NCI-H2107 treated with DMSO at 0.1 percent for 48 hours (cell line): Measurements from ENCODE around the gene MED13L.

Source experiments
- DNase-seq: peaks from one replicate; lab custom pipeline; 2025; ENCODE audit not compliant: unreplicated experiment; lab: John Stamatoyannopoulos, UW

MED13L gene

GRCh38 chr12:116188581-116188980 lies 88.9 kb downstream of the MED13L start:
- DNase-seq: no peak

DNA sequence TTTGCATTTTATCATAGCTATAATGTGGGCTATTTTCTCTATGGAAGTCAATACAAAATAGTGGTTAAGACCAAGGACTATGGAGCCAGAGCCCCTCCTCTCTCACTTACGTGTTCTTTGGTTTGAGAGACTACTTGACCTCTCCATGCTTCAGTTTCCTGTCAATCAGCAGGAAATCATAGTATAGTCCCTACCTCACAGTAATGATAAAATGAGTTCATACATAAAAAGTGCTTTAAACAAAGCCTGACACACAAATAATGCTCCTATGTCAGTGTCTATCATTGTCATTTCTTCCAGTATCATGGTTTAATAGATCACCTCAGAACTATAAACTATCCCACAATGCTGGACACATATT lies 90.4 kb downstream of the MED13L start:
- no peak for DNase-seq

- DNase-seq: no peak
Measured at GRCh38 chr12:116186482-116187150, 90.9 kb downstream of the MED13L start.

DNA sequence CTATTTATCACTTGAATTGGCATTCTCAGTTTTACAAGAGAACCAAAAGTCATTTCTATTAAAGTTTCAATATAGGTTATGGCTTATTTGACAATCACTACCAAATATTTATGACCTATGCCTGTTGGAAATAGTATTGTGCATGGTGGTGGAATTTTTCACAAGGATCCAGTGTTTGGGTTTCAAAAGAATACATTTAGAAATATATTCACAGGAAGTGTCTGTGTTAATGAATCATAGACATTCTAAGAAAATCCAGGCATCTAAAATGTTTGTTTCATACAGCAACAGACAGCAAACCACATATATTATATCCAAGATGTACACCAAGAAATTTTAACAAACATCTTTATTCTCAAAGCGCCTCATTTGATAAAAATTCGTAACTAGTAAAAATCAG lies 92.7 kb downstream of the MED13L start:
- no peak for DNase-seq

GRCh38 chr12:116183741-116184141 lies 93.8 kb downstream of the MED13L start:
- no peak for DNase-seq

DNA sequence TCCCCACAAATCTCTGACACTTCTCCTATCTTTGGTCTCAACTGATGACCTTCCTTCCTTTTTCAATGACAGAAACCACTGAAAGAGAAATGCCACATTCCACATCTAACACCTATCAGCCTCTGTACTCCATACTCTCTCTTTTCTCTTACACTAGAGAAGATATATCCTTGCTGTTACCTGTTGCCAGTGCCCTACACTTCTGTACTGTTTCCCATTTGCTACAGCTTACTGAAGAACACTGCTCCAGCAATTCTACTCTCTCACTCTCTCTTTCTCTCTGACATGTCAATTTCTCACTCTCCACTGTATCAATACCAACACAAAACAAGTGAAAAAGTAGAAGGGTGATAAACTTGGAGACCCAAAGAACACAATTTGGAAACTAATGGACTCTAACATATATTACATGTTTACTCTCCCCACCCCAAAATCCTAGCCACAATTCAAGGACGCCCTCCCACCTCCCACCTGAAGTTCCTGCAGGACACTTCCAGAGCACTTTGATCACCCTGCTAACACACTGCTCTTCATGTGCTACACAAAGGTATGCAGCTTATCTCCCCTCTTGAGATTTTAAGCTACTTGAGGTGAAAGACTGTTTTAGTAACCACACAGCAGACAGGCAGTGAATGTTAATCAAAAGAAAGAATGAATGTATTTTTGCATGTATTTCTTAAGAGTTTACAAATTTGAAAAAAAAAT lies 95.0 kb downstream of the MED13L start:
- no peak for DNase-seq

- no peak for DNase-seq
Measured at GRCh38 chr12:116180448-116180847, 97.0 kb downstream of the MED13L start.

- no peak for DNase-seq
Measured at GRCh38 chr12:116179384-116179783, 98.1 kb downstream of the MED13L start.

GRCh38 chr12:116177017-116177416 lies 100.5 kb downstream of the MED13L start:
- no peak for DNase-seq

DNA sequence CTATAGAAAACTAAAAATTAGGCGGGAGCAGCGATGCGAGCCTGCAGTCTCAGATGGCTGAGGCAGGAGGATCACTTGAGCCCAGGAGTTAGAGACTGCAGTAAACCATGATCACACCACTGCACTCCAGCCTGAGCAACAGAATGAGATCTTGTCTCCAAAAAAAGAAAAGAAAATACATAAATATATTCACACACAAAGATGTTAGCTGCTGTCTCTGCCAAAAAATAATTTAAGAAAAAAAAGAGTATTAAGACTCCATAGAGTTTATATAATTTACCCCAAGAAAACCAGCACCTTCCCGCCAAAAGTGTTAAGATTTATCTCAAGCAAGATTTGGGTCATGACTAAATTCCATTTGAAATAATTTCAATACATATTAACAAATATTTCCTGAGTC lies 102.6 kb downstream of the MED13L start:
- DNase-seq: no peak

GRCh38 chr12:116174006-116174405 lies 103.5 kb downstream of the MED13L start:
- no peak for DNase-seq

DNA sequence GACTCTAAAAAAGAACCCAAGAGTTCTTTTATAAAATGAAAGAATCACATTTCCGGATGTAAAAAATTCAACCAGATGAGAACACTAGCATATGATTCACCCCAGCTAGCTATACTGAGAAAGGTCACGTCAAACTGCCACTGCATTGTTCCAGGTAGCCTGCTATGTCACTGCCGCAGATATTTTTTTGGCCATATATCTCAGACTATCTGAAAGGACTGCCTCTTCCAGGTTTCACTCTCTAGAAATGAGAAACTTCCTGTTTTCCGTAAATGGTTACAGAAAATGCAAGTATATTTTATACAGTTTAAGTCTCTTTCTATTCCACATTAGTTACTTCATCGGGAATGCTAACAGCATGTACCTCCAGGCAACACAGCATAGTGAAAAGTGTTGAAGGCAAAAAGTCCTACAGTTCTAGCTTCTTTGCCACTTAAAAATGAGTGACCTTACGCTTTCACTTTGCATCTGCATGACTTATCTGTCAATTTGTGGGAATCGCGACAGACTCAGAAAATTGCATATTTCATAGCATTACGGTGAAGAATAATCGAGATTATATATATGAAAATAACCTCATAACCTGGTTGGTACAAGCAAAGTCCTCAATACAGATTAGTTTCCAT lies 105.2 kb downstream of the MED13L start:
- no peak for DNase-seq

- DNase-seq: no peak
Measured at GRCh38 chr12:116171549-116171948, 105.9 kb downstream of the MED13L start.

DNA sequence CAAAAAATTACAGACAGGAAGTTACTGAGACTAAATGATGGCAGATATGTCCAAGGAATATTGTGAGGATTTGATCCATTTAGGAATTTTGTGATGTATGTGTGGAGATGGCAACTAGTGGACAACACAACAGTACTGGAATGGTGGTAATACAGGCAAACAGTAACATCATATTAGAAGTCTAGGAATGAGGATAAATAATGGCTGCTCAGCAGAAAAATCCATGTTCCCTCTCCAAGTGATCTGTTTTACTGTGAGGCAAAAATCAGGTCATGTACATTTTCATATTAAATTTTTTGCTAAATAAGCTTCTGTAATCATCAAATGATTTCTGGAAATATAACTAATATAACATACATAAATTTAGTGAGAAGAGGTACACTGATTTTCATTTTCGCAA lies 108.4 kb downstream of the MED13L start:
- DNase-seq: no peak

- no peak for DNase-seq
Measured at GRCh38 chr12:116166306-116166705, 111.2 kb downstream of the MED13L start.

DNA sequence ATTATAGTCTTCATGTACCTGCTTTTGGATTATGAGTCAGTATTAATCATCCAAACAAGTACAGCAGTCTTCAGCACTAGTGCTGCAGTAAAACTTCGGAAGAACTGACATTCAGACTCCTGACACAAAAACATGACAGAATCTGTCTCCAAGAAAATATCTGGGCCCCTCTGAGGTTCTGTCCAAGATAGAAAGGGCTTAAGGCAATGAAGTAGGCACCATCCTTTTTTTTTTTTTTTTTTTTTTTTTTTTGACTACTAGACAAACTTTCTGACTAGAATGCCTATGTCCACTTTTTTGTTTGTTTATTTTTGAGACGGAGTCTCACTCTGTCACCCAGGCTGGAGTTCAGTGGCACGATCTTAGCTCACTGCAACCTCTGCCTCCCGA lies 112.5 kb downstream of the MED13L start:
- DNase-seq: no peak

DNA sequence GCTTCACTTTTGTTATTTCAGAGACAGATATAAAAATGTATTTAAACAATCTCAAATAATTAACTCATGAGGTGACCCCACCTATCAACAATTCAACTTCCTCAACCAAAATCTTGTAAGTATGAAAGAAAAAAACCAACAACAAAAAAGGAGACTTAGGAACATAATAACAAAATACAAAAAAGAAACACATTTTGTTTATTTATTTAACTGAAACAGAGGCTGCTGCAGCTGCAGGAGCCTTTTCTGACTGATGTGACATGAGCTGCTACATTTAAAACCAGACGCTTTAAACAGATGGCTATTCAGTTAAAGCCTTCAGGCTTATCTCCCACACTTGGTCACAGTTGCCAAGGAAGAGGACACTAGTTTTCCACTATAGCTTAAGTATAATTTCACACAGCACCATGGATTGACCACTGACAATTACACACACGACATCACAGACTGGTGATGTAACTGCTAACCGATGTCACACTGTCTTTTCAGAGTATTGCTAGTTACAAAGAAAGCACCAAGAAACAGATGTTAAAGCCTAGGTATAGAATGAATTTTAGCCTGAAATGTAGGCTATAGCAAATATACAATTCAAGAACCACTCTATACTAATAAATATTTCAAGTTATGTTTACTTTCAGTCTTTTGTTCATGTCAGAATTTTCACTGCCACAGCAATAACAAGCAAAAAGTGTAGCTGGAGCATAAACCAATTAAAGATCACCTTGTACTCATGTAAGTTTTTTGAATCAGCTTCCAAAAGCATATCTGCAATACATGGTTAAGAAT lies 113.0 kb downstream of the MED13L start:
- no peak for DNase-seq

DNA sequence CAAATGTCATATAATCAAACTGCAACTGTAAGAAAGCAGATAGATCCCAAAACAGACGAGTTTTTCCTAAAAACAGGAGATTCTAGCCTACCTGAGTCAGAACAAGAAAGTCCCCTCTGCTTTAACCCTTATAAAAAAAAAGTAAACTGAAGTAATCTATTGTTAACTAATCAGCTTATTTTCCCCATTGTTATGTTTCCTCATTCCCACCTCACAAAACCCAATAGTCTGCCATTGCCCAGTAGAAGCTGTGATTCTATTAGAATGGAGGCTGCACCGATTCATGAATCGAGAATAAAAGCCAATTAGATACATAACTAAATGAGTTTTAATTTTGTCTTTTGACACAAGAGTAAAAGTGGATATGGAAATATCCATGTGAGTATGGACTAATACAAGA lies 115.4 kb downstream of the MED13L start:
- DNase-seq: no peak

GRCh38 chr12:116161588-116161987 lies 115.9 kb downstream of the MED13L start:
- no peak for DNase-seq

DNA sequence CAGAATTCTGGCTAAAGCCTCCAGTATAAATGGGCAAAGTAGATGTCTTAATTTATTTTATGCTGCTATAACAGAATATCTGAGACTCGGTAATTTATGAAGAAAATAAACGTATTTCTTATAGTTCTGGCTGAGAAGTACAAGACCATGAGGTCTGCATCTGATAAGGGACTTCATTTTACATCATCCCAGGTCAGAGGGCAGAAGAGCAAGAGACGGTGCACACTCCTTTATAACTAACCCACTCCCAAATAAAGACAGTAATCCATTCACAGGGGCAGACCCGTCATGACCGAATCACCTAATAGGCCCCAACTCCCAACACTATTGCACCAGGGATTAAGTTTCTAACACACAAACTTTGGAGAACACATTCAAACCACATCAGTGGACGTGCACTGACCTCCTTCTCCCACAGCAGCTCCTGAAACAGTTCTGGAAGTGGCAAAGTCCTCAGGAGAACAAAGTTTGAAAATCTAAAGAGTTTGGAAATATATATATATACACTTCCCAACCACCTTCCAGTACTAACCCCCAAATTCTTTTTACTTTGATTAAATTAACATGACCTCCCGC lies 116.5 kb downstream of the MED13L start:
- DNase-seq: no peak

DNA sequence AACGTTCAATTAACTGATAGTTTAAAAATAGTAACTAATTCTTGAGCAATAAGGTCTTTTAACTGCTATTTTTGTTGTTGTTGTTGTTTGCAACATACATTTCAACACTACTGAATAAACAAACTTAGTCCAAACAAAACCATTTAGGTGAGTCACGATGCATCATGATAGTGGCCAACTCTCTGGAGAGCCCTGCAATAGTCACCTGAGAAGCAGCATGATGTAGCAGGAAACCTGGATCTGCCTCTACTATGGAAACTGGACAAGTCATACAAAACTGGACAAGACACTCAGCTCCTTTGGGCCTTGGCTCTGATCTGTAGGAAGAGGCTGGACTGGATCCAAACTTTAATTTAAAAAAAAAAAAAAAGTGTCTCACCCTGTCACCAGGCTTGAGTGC lies 117.3 kb downstream of the MED13L start:
- DNase-seq: no peak
